Measurements from ENCODE around the gene NLN. TPM values are rescaled to one million over a fixed set of nuclear protein-coding genes. Genes with fewer than 3 reads are reported as not detected.
A peak's percentile ranks its signal among the peaks of the same experiment; 100 is the strongest.

The NLN gene
- polyA plus RNA-seq, 4 donors, result 2.2 to 11.7 (median 7.6) TPM

GRCh38 chr5:65825408-65826328, 103.7 kb downstream of the NLN start:
- 33 to 61% (median 43%) methylated on average over 5 of the region's 5 CpGs for WGBS, 3 donors
- peak; percentile 76 to 85 for DNase-seq
- H3K27me3 ChIP-seq (ENCODE audit: control insufficient read depth in 3 of 3, insufficient read depth in 3 of 3, low read length in 3 of 3), result no peaks in the 10 kb centered on the region
- peaks cover 6 to 38% (median 6%) of the 10 kb centered on the region in 3 donors for H3K4me1 ChIP-seq (ENCODE audit: control insufficient read depth in 3 of 3, insufficient read depth in 2 of 3, low read depth in 1 of 3, low read length in 2 of 3)
- no peaks in the 10 kb centered on the region for H3K9me3 ChIP-seq (ENCODE audit: control insufficient read depth in 2 of 2, insufficient read depth in 1 of 2, low read depth in 1 of 2, low read length in 1 of 2)
- no peak overlapping the region for H3K4me3 ChIP-seq (ENCODE audit: low read depth in 1 of 3, low read length in 3 of 3)
- H3K36me3 ChIP-seq (ENCODE audit: control insufficient read depth in 3 of 3, insufficient read depth in 2 of 3, low read depth in 1 of 3, low read length in 3 of 3), result no peaks in the 10 kb centered on the region
- H3K27ac ChIP-seq (ENCODE audit: low read depth in 1 of 3, low read length in 2 of 3), result peak overlapping the region in 2 of 3 donors; percentile 39 to 84
- FAIRE-seq, result no peak

DNA sequence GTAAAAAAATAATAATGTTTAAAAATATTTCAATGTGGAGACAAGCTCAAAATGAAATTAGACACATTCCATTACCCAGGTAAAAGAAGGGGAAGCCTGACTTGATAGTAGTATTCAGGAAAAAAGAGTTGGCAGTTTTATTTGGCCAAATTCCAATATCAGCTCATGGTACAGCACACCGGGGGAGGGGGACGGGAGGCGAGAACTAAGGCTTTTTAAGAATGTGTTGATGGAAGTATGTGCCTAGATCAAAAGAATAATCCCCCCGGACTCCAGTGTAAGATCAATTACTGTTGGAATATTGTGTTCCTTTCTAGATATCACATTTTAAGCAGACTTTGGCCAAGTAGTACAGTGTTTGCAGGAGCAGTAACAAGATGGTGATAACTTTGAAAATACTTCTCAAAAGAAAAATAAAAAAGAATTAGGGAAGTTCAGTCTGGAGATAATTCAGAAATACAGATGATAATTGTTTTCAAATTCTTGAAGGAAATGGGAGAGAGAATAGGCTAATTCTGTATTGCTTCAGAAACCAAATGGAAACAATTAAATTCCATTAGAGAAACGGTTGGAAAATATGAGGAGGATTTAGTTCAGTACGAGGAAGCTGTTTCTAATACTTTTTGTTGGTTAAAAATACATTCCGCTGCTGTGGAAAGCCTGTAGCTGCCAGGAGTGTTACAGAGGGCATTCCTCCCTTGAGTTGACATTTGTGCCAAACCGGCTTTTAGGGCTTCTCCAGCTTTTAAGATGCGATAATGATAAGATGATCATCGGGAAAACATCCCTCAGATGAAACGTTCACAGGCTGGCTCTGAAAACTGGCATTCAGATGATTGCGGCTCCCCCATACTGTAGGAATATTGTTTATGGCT, 106.3 kb downstream of the NLN start:
- H3K27ac ChIP-seq (ENCODE audit: low read depth in 1 of 3, low read length in 2 of 3), result no peak overlapping the region
- no peak for DNase-seq
- H3K4me3 ChIP-seq (ENCODE audit: low read depth in 1 of 3, low read length in 3 of 3), result no peak overlapping the region
- 72 to 78% (median 73%) methylated on average over 12 of the region's 12 CpGs for WGBS, 3 donors
- peaks cover 4 to 29% (median 6%) of the 10 kb centered on the region in 3 donors for H3K4me1 ChIP-seq (ENCODE audit: control insufficient read depth in 3 of 3, insufficient read depth in 2 of 3, low read depth in 1 of 3, low read length in 2 of 3)
- no peak for FAIRE-seq
- no peaks in the 10 kb centered on the region for H3K36me3 ChIP-seq (ENCODE audit: control insufficient read depth in 3 of 3, insufficient read depth in 2 of 3, low read depth in 1 of 3, low read length in 3 of 3)
- H3K9me3 ChIP-seq (ENCODE audit: control insufficient read depth in 2 of 2, insufficient read depth in 1 of 2, low read depth in 1 of 2, low read length in 1 of 2), result no peaks in the 10 kb centered on the region
- no peaks in the 10 kb centered on the region for H3K27me3 ChIP-seq (ENCODE audit: control insufficient read depth in 3 of 3, insufficient read depth in 3 of 3, low read length in 3 of 3)

DNA sequence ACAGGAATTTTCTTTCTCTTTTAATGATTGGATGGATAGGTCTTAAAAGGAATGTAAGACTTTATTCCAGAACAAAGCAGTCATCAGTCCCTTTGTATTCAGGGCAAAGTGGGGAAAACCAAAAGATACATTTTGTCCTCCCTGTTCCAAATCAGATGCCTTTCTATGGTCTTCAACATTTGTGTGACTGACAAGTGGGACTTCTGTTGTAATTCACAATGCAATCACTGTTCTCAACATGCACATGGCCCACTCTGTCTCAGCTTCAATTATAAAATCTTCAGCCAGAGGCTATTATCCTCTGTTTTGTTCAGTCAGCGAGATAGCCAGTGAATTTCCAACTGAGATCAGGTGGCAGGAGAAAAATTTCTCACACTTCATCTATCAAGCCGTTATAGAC, 108.9 kb downstream of the NLN start:
- Histone ChIP-seq H3K4me1 (ENCODE audit: control insufficient read depth in 3 of 3, insufficient read depth in 2 of 3, low read depth in 1 of 3, low read length in 2 of 3) (peaks cover 1 to 10% (median 4%) of the 10 kb centered on the region in 3 donors), H3K27me3 (ENCODE audit: control insufficient read depth in 3 of 3, insufficient read depth in 3 of 3, low read length in 3 of 3) (no peaks in the 10 kb centered on the region), H3K27ac (ENCODE audit: low read depth in 1 of 3, low read length in 2 of 3) (no peak overlapping the region), H3K36me3 (ENCODE audit: control insufficient read depth in 3 of 3, insufficient read depth in 2 of 3, low read depth in 1 of 3, low read length in 3 of 3) (no peaks in the 10 kb centered on the region), H3K4me3 (ENCODE audit: low read depth in 1 of 3, low read length in 3 of 3) (no peak overlapping the region), H3K9me3 (ENCODE audit: control insufficient read depth in 2 of 2, insufficient read depth in 1 of 2, low read depth in 1 of 2, low read length in 1 of 2) (no peaks in the 10 kb centered on the region)
- DNase-seq (no peak), FAIRE-seq (no peak)
- WGBS, 3 donors, result 85 to 90% (median 85%) methylated on average over 2 of the region's 2 CpGs

DNA sequence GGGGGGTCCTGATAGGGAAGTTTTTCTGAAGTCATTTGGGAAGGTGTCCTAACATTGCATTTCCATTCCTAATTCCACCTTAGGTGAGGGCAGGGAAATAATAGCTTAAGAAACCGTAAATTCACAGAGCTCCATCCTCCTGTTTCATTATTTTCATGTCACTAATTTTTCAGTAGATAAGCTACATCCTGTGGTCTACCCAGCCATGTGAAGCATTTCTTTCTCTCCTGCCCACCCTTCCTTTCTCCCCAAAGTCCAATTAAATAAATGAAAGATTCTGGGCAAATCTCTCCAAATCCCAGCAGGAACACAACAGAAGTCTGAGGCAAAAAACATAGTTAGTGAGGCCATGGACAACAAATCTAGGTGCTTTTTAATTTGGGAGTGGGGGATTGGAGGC, 109.3 kb downstream of the NLN start:
- 33 to 79% (median 45%) methylated on average over 1 of the region's 1 CpG for WGBS, 3 donors
- FAIRE-seq, result no peak
- no peak for DNase-seq

GRCh38 chr5:65832152-65832551, 110.1 kb downstream of the NLN start:
- FAIRE-seq, result no peak
- Histone ChIP-seq H3K4me3 (ENCODE audit: low read depth in 1 of 3, low read length in 3 of 3) (no peak overlapping the region), H3K9me3 (ENCODE audit: control insufficient read depth in 2 of 2, insufficient read depth in 1 of 2, low read depth in 1 of 2, low read length in 1 of 2) (no peaks in the 10 kb centered on the region), H3K36me3 (ENCODE audit: control insufficient read depth in 3 of 3, insufficient read depth in 2 of 3, low read depth in 1 of 3, low read length in 3 of 3) (no peaks in the 10 kb centered on the region), H3K27me3 (ENCODE audit: control insufficient read depth in 3 of 3, insufficient read depth in 3 of 3, low read length in 3 of 3) (no peaks in the 10 kb centered on the region), H3K27ac (ENCODE audit: low read depth in 1 of 3, low read length in 2 of 3) (no peak overlapping the region), H3K4me1 (ENCODE audit: control insufficient read depth in 3 of 3, insufficient read depth in 2 of 3, low read depth in 1 of 3, low read length in 2 of 3) (peaks cover 0 to 6% (median 0%) of the 10 kb centered on the region in 3 donors)
- DNase-seq, result no peak

More for the DNA sequence above, 109.3 kb downstream of the NLN start:
- Histone ChIP-seq H3K36me3 (ENCODE audit: control insufficient read depth in 3 of 3, insufficient read depth in 2 of 3, low read depth in 1 of 3, low read length in 3 of 3) (no peaks in the 10 kb centered on the region), H3K27ac (ENCODE audit: low read depth in 1 of 3, low read length in 2 of 3) (no peak overlapping the region), H3K4me3 (ENCODE audit: low read depth in 1 of 3, low read length in 3 of 3) (no peak overlapping the region), H3K4me1 (ENCODE audit: control insufficient read depth in 3 of 3, insufficient read depth in 2 of 3, low read depth in 1 of 3, low read length in 2 of 3) (peaks cover 0 to 6% (median 0%) of the 10 kb centered on the region in 3 donors), H3K9me3 (ENCODE audit: control insufficient read depth in 2 of 2, insufficient read depth in 1 of 2, low read depth in 1 of 2, low read length in 1 of 2) (no peaks in the 10 kb centered on the region), H3K27me3 (ENCODE audit: control insufficient read depth in 3 of 3, insufficient read depth in 3 of 3, low read length in 3 of 3) (no peaks in the 10 kb centered on the region)

GRCh38 chr5:65832603-65833228, 110.7 kb downstream of the NLN start:
- FAIRE-seq, result no peak
- no peak overlapping the region for H3K4me3 ChIP-seq (ENCODE audit: low read depth in 1 of 3, low read length in 3 of 3)
- H3K27me3 ChIP-seq (ENCODE audit: control insufficient read depth in 3 of 3, insufficient read depth in 3 of 3, low read length in 3 of 3), result no peaks in the 10 kb centered on the region
- peaks cover 0 to 6% (median 0%) of the 10 kb centered on the region in 3 donors for H3K4me1 ChIP-seq (ENCODE audit: control insufficient read depth in 3 of 3, insufficient read depth in 2 of 3, low read depth in 1 of 3, low read length in 2 of 3)
- 34 to 68% (median 39%) methylated on average over 2 of the region's 2 CpGs for WGBS, 3 donors
- H3K36me3 ChIP-seq (ENCODE audit: control insufficient read depth in 3 of 3, insufficient read depth in 2 of 3, low read depth in 1 of 3, low read length in 3 of 3), result no peaks in the 10 kb centered on the region
- no peaks in the 10 kb centered on the region for H3K9me3 ChIP-seq (ENCODE audit: control insufficient read depth in 2 of 2, insufficient read depth in 1 of 2, low read depth in 1 of 2, low read length in 1 of 2)
- no peak for DNase-seq
- H3K27ac ChIP-seq (ENCODE audit: low read depth in 1 of 3, low read length in 2 of 3), result no peak overlapping the region

- FAIRE-seq (no peak), DNase-seq (no peak)
- no peak overlapping the region for H3K27ac ChIP-seq (ENCODE audit: low read depth in 1 of 3, low read length in 2 of 3)
- 47 to 83% (median 67%) methylated on average over 5 of the region's 5 CpGs for WGBS, 3 donors
- H3K36me3 ChIP-seq (ENCODE audit: control insufficient read depth in 3 of 3, insufficient read depth in 2 of 3, low read depth in 1 of 3, low read length in 3 of 3), result no peaks in the 10 kb centered on the region
- no peak overlapping the region for H3K4me3 ChIP-seq (ENCODE audit: low read depth in 1 of 3, low read length in 3 of 3)
- no peaks in the 10 kb centered on the region for H3K27me3 ChIP-seq (ENCODE audit: control insufficient read depth in 3 of 3, insufficient read depth in 3 of 3, low read length in 3 of 3)
- H3K4me1 ChIP-seq (ENCODE audit: control insufficient read depth in 3 of 3, insufficient read depth in 2 of 3, low read depth in 1 of 3, low read length in 2 of 3), result no peaks in the 10 kb centered on the region
- H3K9me3 ChIP-seq (ENCODE audit: control insufficient read depth in 2 of 2, insufficient read depth in 1 of 2, low read depth in 1 of 2, low read length in 1 of 2), result no peaks in the 10 kb centered on the region
These were observed 111.8 kb downstream of the NLN start for GRCh38 chr5:65833780-65834179.

DNA sequence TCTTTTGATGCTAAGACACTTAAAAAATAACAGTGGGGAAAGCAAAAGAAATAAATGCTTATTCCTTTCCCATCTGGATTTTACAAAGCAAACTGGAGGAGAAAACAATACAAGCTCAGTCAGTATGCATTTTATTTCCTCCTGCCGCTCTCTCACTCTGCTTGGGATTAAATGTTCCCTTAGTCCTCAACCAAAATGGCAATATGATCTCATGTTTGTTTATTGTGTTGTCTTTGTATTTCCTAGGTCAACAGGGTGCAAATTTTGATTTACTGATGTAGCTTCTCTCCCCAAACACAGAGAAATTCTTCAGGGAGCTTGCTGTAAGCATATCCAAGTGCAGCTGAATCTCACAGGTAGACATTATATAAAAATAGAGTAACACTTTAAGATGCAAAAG, 112.3 kb downstream of the NLN start:
- Histone ChIP-seq H3K9me3 (ENCODE audit: control insufficient read depth in 2 of 2, insufficient read depth in 1 of 2, low read depth in 1 of 2, low read length in 1 of 2) (no peaks in the 10 kb centered on the region), H3K4me3 (ENCODE audit: low read depth in 1 of 3, low read length in 3 of 3) (no peak overlapping the region), H3K36me3 (ENCODE audit: control insufficient read depth in 3 of 3, insufficient read depth in 2 of 3, low read depth in 1 of 3, low read length in 3 of 3) (no peaks in the 10 kb centered on the region), H3K4me1 (ENCODE audit: control insufficient read depth in 3 of 3, insufficient read depth in 2 of 3, low read depth in 1 of 3, low read length in 2 of 3) (no peaks in the 10 kb centered on the region), H3K27ac (ENCODE audit: low read depth in 1 of 3, low read length in 2 of 3) (no peak overlapping the region), H3K27me3 (ENCODE audit: control insufficient read depth in 3 of 3, insufficient read depth in 3 of 3, low read length in 3 of 3) (no peaks in the 10 kb centered on the region)
- 80 to 85% (median 85%) methylated on average over 1 of the region's 1 CpG for WGBS, 3 donors
- no peak for DNase-seq
- FAIRE-seq, result no peak

Measured in small intestine (tissue), 7 donors.